ENCODE results near the gene ARID5B. TPM values are rescaled to one million over a fixed set of nuclear protein-coding genes. Genes with fewer than 3 reads are reported as not detected.

The ARID5B gene
- total RNA-seq, 1 experiment from 2014 or later: 2.3 TPM

- TF ChIP-seq USF2 (CRISPR knock-in tag; IDR thresholded peaks at IDR 0.05): no peak
Observed at GRCh38 chr10:62011558-62011957, 110.1 kb downstream of the ARID5B start (continued).

- H3K27me3 Mint-ChIP-seq (ENCODE audit: low read depth): no peaks in the 10 kb centered on the region; the same call in 1 of the 2 replicates
- POLR2A ChIA-PET: interaction anchor here (0.6 kb wide), 1 partner anchor 153 kb away, joined by 8 read pairs; no protein-coding TSS in a partner anchor
- no peaks in the 10 kb centered on the region for H3K9me3 Mint-ChIP-seq
- CTCF ChIA-PET: no interaction called here
- ATAC-seq (no peak), DNase-seq (ENCODE audit: low spot score) (no peak)
- no peaks in the 10 kb centered on the region for H3K4me1 Mint-ChIP-seq
- H3K4me3 Mint-ChIP-seq: no peak overlapping the region
- H3K27ac Mint-ChIP-seq: no peak overlapping the region
- H3K36me3 Mint-ChIP-seq: no peaks in the 10 kb centered on the region
- no peak for TF ChIP-seq GRHL2 (CRISPR knock-in tag; IDR thresholded peaks at IDR 0.05; ENCODE audit: insufficient replicate concordance, severe bottlenecking)
- TF ChIP-seq ZNF425 (CRISPR knock-in tag; conservative IDR thresholded peaks at IDR 0.05): no peak
Observed at GRCh38 chr10:62012318-62012717, 110.8 kb downstream of the ARID5B start.

- Mint-ChIP-seq H3K36me3 (no peaks in the 10 kb centered on the region), H3K27ac (no peak overlapping the region), H3K27me3 (ENCODE audit: low read depth) (no peaks in the 10 kb centered on the region; the same call in 1 of the 2 replicates), H3K9me3 (no peaks in the 10 kb centered on the region), H3K4me1 (peaks cover 18% of the 10 kb centered on the region), H3K4me3 (no peak overlapping the region)
- ATAC-seq (no peak), DNase-seq (ENCODE audit: low spot score) (no peak)
- POLR2A ChIA-PET: interaction anchor here (0.5 kb wide), 1 partner anchor 30 kb away, joined by 5 read pairs; no protein-coding TSS in a partner anchor
- TF ChIP-seq E2F5 (CRISPR knock-in tag; IDR thresholded peaks at IDR 0.05) (no peak), ZNF232 (CRISPR knock-in tag; IDR thresholded peaks at IDR 0.05) (no peak), SMAD3 (CRISPR knock-in tag; IDR thresholded peaks at IDR 0.05; ENCODE audit: borderline replicate concordance) (no peak), RORB (CRISPR knock-in tag; IDR thresholded peaks at IDR 0.05) (no peak), ZNF671 (CRISPR knock-in tag; IDR thresholded peaks at IDR 0.05) (no peak), ZNF138 (CRISPR knock-in tag; conservative IDR thresholded peaks at IDR 0.05) (no peak), CREM (CRISPR knock-in tag; IDR thresholded peaks at IDR 0.05) (no peak), ZNF396 (CRISPR knock-in tag; IDR thresholded peaks at IDR 0.05; ENCODE audit: borderline replicate concordance) (no peak), MXD4 (CRISPR knock-in tag; IDR thresholded peaks at IDR 0.05; ENCODE audit: borderline replicate concordance) (no peak), ZNF219 (CRISPR knock-in tag; IDR thresholded peaks at IDR 0.05; ENCODE audit: borderline replicate concordance) (no peak), ELF4 (CRISPR knock-in tag; IDR thresholded peaks at IDR 0.05; ENCODE audit: low read depth) (no peak), ESRRA (CRISPR knock-in tag; IDR thresholded peaks at IDR 0.05; ENCODE audit: borderline replicate concordance) (no peak), GRHL2 (CRISPR knock-in tag; IDR thresholded peaks at IDR 0.05; ENCODE audit: insufficient replicate concordance, severe bottlenecking) (no peak), CBFB (CRISPR knock-in tag; IDR thresholded peaks at IDR 0.05; ENCODE audit: low read depth) (no peak), JAZF1 (CRISPR knock-in tag; IDR thresholded peaks at IDR 0.05) (no peak), E2F4 (CRISPR knock-in tag; IDR thresholded peaks at IDR 0.05; ENCODE audit: borderline replicate concordance, low read depth) (no peak), HMGXB4 (CRISPR knock-in tag; IDR thresholded peaks at IDR 0.05) (no peak), SP1 (CRISPR knock-in tag; conservative IDR thresholded peaks at IDR 0.05) (no peak), NR1H2 (CRISPR knock-in tag; IDR thresholded peaks at IDR 0.05) (no peak), ZMAT4 (CRISPR knock-in tag; IDR thresholded peaks at IDR 0.05) (no peak)
- CTCF ChIA-PET: no interaction called here
Observed at GRCh38 chr10:62014510-62014909, 113.0 kb downstream of the ARID5B start.

All from WTC11 (cell line).